Lower leg skin (tissue), 3 donors: ENCODE measurements around the gene STARD13.

ENCODE experiments used
- CTCF ChIP-seq, 3 donors: fragments of 450-650 bp; IDR thresholded peaks; one replicate each; pipeline ENCODE4 v1.5.1; 2016; ENCODE audit warnings: antibody characterized with exemption in 3 of 3, mild to moderate bottlenecking in 3 of 3, moderate library complexity in 2 of 3
- POLR2A ChIP-seq, 2 donors: fragments of 450-650 bp; IDR thresholded peaks; one replicate each; pipeline ENCODE4 v1.6.1; 2016 to 2017; ENCODE audit warnings: antibody characterized with exemption in 2 of 2, mild to moderate bottlenecking in 1 of 2, moderate library complexity in 1 of 2

GRCh38 chr13:33099860-33100259 is 185.7 kb downstream of the STARD13 start:
- no peak for TF ChIP-seq CTCF (IDR thresholded peaks at IDR 0.05)
- no peak for TF ChIP-seq POLR2A (IDR thresholded peaks at IDR 0.05)
